NCI-H146 (cell line): Measurements from ENCODE around the gene HSPB6.
"Not testable (repeated sequence)": the region's sequence is repeated elsewhere in the genome, so short reads cannot be mapped to it uniquely, and the experiment has no call there.

Source experiments
- DNase-seq: peaks from one replicate; lab custom pipeline; 2025; lab: John Stamatoyannopoulos, UW

The HSPB6 gene

DNA sequence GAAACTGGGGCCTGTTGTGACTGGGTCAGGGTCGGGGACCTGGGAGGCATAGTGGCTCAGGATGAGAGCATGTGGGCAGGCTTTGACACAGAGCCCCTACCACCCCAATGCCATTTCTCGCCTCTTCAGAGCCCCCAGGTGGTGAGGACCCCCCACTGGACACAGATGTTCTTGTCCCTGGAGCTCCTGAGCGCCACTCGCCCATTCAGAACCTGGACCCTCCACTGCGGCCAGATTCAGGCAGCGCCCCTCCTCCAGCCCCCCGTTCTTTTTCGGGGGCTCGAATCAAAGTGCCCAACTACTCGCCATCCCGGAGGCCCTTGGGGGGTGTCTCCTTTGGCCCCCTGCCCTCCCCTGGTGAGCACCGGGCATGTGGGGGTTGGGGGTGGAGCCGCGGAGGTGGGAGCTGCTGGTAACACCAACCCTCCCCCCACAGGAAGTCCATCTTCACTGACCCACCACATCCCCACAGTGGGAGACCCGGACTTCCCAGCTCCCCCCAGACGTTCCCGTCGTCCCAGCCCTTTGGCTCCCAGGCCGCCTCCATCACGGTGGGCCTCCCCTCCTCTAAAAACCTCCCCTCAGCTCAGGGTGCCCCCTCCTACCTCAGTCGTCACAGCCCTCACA lies 24.9 kb downstream of the HSPB6 start:
- no peak for DNase-seq

DNA sequence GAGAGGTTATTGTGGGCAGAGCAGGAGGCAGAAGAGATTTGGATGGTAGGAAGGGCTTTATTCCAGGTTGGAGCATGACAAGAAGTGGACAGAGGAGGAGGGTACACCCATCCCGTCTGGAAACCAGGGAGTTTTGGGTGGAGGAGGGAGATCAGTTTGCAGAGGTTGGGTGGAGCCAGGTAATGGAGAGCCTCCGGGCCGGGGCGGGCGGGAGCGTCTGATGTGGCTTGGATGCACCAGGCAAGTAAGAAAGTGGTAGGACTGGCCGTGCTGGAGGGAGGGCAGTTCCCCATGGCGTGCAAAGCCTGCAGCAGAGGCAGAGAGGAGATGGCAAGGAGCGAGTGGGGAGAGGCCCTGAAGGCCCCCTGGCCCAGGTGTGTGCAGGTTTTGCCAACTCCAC lies 25.5 kb downstream of the HSPB6 start:
- DNase-seq, result no peak

DNA sequence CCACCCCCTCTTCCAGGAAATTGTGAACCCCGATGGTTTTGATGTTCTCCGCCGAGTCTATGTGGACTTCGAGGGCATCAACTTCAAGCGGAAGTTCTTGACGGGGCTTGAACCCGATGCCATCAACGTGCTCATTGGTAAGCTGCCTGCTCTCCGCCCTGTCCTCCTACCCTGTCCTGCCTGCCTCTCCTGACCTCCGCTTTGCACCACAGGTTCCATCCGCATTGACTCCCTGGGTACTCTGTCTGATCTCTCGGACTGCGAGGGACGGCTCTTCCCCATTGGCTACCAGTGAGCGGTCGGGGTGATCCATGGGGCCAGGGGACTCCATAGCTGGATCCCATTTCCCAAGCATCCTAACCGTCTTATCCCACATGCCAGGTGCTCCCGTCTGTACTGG lies 26.5 kb downstream of the HSPB6 start:
- no peak for DNase-seq

DNA sequence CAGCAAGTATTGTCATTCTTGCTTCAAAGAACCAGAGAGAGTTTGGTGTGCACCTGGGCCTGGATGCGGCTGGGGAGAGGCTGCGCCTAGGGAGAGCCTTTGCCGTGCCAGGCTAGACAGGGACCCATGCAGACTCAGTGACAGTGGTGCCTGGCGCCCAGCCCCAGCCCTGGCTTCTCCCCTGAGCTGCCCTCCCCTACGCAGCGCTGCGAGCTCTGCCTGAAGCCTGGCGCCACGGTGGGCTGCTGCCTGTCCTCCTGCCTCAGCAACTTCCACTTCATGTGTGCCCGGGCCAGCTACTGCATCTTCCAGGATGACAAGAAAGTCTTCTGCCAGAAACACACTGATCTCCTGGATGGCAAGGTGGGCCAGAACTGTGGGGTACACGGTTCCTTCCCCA lies 27.1 kb downstream of the HSPB6 start:
- DNase-seq, result no peak

DNA sequence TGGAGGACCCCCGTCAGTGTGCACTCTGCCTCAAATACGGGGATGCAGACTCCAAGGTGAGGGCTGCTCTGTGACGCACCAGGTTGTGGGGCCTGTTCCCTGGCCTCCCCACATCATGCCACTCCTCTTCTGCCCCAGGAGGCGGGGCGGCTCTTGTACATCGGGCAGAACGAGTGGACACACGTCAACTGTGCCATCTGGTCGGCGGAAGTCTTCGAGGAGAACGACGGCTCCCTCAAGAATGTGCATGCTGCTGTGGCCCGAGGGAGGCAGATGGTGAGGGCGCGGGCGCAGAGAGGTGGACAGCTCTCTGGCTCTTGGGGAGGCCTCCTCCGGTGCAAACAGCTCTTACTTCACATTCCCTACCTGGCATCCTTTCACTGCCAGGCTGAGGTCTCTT lies 27.8 kb downstream of the HSPB6 start:
- no peak for DNase-seq

DNA sequence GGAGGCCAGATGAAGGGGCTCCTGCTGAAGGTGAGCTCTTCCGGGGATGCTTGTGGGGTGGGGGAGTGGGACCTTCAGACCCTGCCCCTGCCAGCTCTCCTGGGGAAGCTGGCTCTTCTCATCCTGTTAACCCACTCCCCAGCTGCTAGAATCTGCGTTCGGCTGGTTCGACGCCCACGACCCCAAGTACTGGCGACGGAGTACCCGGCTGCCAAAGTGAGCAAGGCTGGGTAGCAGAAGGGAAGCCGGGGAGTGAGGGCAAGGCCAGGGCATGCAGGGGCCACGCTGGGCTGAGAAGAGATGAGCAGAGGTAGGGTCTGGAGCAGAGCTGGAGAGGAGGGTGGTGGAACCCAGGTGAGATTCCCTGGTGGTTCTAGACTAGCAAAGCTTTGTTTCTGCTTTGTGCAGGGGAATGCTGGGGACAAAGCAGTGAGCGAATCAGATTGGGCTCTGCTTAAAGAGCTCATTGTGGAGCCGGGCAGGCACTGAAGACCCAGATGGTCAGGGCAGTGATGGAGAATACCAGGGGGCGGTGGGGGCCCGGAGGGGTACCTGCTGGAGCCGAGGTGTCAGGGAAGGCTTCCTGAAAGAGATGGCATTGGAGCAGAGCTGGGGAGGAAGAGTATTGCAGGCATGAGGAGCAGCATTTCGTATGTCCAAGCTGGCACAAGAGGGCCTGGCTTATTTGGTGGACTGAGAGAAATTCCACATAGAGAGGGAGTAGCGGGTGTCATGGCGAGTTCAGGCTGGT lies 28.7 kb downstream of the HSPB6 start:
- DNase-seq, result no peak

DNA sequence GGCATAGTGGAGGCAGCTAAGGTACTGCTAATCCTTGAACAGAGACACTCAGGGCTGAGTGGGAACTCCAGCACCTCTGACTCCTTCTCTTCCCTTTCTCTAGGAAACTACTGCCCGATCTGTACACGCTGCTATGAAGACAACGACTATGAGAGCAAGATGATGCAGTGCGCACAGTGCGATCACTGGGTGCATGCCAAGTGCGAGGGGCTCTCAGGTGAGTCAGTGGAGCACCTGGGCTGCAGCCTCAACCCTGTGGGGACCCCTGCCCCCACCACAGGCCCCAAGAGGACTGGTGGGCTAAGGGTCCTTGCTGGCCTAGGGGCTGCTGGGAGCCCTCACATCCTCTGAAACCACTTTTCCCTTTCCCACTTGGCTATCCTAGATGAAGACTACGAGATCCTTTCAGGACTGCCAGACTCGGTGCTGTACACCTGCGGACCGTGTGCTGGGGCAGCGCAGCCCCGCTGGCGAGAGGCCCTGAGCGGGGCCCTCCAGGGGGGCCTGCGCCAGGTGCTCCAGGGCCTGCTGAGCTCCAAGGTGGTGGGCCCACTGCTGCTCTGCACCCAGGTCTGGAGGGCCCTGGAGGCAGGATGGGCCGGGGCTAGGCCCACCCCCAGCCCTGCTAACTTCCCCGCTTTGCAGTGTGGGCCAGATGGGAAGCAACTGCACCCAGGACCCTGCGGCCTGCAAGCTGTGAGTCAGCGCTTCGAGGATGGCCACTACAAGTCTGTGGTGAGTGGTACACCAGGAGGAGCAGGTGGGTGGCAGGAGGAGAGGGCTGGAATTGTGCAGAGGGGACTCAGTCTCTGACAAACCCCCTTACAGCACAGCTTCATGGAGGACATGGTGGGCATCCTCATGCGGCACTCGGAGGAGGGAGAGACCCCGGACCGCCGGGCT lies 29.5 kb downstream of the HSPB6 start:
- DNase-seq, result no peak

DNA sequence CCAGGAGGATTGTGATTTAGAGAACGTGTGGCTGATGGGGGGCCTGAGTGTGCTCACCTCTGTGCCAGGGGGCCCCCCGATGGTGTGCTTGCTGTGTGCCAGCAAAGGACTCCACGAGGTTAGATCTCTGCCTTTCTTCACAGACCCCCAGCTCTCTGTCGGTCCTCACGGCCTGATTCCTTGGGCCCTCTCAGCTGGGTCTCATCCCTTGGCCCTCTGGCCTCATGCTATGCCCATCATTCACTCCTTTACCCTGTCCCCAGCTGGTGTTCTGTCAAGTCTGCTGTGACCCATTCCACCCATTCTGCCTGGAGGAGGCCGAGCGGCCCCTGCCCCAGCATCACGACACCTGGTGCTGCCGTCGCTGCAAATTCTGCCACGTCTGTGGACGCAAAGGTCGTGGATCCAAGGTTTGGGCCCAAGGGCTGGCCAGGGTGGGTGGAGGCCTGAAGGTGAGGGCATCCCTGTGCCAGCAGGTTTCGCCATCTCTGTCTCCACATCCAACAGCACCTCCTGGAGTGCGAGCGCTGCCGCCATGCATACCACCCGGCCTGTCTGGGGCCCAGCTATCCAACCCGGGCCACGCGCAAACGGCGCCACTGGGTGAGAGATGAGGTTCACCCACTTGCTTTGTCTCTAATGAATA lies 31.5 kb downstream of the HSPB6 start:
- DNase-seq, result no peak

DNA sequence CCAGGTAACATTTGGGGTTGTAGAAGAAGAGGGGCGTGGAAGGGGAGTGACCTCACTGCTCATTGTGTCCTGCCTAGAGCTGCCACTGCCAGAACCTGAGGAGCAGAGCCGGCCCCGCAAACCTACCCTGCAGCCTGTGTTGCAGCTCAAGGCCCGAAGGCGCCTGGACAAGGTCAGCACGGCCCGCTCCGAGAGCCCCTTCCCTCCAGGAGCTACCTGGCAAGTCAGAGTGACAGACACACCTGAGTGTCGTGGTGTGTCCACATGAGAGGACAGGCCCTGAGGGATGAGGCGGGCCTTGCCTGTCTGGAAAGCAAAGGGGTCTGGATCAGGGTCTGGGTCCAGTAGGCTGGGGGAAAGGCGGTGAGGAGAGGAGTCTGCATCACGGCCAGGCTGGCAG lies 32.3 kb downstream of the HSPB6 start:
- DNase-seq, result no peak

DNA sequence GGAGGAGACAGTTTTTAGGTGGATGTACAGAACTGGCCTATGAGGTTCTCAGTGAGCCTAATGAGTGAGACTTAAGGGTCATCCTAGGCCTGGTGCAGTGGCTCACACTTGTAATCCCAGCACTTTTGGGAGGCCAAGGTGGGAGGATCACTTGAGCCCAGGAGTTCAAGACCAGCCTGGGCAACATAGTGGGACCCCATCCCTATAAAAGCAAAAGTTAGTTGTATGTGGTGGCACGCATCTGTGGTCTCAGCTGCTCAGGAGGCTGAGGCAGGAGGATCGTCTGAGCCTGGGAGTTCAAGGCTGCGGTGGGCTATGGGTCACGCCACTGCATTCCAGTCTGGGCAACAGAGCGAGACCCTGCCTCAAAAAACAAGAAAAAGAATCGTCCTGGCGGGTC lies 32.7 kb downstream of the HSPB6 start:
- DNase-seq, result not testable (repeated sequence)

DNA sequence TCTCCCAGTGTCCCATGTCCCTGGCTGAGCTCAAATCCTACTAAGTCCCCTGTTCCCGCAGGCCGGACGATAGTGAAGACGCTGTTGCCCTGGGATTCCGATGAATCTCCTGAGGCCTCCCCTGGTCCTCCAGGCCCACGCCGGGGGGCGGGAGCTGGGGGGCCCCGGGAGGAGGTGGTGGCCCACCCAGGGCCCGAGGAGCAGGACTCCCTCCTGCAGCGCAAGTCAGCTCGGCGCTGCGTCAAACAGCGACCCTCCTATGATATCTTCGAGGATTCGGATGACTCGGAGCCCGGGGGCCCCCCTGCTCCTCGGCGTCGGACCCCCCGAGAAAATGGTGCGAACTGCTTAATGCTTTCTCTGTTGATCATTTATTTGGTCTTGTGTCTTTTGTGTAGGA lies 33.2 kb downstream of the HSPB6 start:
- DNase-seq, result no peak

DNA sequence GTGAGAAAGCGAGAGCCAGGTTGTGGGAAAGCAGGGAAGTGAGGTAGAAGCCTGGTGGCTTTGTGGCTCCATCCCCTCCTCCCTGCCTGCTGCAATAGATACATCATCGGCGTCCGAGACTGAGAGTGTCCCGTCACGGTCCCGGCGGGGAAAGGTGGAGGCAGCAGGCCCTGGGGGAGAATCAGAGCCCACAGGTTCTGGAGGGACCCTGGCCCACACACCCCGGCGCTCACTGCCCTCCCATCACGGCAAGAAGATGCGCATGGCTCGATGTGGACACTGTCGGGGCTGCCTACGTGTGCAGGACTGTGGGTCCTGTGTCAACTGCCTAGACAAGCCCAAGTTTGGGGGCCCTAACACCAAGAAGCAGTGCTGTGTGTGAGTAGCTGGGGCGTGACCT lies 33.9 kb downstream of the HSPB6 start:
- no peak for DNase-seq

DNA sequence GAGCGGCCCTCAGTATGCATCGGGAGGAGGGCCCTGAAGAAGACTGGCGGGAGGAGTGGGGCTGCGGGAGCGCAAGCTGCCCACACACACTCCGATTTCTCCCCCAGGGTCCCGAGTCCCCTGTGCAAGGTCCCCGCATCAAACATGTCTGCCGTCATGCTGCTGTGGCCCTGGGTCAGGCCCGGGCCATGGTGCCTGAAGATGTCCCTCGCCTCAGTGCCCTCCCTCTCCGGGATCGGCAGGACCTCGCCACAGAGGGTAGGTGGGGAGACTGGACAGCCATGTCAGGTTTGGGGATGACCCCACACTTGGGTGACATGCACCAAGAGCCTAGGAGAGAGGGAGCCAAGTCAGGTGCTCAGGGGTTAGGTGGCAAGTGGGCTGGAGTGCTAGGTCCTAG lies 34.4 kb downstream of the HSPB6 start:
- DNase-seq, result no peak

DNA sequence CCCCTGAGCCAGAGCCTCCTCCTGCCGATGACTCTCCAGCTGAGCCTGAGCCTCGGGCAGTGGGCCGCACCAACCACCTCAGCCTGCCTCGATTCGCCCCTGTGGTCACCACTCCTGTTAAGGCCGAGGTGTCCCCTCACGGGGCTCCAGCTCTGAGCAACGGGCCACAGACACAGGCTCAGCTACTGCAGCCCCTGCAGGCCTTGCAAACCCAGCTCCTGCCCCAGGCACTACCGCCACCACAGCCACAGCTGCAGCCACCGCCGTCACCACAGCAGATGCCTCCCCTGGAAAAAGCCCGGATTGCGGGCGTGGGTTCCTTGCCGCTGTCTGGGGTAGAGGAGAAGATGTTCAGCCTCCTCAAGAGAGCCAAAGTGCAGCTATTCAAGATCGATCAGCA lies 35.5 kb downstream of the HSPB6 start:
- DNase-seq, result no peak

DNA sequence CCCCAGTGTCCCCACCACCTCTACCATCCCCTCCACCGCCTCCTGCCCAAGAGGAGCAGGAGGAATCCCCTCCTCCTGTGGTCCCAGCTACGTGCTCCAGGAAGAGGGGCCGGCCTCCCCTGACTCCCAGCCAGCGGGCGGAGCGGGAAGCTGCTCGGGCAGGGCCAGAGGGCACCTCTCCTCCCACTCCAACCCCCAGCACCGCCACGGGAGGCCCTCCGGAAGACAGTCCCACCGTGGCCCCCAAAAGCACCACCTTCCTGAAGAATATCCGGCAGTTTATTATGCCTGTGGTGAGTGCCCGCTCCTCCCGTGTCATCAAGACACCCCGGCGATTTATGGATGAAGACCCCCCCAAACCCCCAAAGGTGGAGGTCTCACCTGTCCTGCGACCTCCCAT lies 36.2 kb downstream of the HSPB6 start:
- no peak for DNase-seq

DNA sequence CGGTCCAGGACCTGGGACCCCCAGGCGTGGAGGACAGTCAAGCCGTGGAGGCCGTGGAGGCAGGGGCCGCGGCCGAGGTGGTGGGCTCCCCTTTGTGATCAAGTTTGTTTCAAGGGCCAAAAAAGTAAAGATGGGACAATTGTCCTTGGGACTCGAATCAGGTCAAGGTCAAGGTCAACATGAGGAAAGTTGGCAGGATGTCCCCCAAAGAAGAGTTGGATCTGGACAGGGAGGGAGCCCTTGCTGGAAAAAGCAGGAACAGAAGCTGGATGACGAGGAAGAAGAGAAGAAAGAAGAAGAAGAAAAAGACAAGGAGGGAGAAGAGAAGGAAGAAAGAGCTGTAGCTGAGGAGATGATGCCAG lies 36.7 kb downstream of the HSPB6 start:
- DNase-seq, result no peak

DNA sequence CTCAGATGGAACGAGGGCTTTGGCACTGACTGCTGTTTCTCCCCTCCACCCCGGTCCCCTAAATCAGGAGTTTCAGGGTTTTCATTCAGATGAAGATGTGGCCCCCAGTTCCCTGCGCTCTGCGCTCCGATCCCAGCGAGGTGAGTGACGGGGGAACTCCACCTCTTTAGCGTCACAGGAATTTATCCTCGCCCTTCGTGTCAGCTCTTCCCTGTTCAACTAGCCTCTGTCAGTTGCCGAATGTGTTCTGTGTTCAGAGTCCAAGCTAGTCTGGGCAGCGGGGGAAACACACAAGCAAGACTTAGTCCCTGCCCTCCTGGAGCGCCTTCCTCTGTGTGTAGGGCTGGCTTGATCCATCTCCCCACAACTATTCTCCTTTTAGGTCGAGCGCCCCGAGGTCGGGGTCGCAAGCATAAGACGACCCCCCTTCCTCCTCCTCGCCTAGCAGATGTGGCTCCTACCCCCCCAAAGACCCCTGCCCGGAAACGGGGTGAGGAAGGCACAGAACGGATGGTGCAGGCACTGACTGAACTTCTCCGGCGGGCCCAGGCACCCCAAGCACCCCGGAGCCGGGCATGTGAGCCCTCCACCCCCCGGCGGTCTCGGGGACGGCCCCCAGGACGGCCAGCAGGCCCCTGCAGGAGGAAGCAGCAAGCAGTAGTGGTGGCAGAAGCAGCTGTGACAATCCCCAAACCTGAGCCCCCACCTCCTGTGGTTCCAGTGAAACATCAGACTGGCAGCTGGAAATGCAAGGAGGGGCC lies 37.2 kb downstream of the HSPB6 start:
- DNase-seq, result no peak

DNA sequence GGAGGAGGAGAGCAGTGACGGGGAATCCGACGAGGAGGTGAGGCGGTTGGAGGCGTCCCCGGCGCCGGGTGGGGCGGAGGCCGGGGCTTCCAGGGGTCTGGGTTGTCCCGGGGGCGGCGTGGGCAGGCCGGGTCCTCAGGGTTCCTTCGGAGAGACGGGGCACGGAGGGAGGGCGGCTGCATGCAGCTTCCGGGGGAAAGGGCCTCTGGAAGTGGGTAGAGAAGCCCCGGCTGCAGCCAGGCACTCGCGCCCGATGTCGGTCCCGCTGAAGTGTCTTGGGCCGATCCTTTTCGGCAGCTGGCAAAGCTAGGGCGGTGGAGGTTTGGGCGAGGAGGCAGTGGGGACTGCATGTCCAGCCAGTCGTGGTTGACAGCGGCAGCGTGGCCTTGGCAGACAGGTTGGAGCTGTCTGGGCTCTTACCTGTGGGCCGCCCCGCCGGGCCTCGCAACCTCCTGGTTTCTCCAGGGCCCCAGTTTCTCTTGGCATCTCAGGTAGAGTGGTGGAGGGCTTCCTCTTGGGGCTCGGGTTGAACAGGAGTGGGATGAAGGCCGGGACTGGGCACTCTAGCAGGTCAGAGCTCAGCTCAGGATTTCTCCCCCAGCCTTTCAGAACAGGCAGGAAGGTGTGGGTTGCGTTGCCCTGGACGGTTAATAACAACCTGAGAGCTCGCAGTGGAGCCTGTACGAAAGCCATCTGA lies 38.3 kb downstream of the HSPB6 start:
- DNase-seq, result peak; percentile 46

DNA sequence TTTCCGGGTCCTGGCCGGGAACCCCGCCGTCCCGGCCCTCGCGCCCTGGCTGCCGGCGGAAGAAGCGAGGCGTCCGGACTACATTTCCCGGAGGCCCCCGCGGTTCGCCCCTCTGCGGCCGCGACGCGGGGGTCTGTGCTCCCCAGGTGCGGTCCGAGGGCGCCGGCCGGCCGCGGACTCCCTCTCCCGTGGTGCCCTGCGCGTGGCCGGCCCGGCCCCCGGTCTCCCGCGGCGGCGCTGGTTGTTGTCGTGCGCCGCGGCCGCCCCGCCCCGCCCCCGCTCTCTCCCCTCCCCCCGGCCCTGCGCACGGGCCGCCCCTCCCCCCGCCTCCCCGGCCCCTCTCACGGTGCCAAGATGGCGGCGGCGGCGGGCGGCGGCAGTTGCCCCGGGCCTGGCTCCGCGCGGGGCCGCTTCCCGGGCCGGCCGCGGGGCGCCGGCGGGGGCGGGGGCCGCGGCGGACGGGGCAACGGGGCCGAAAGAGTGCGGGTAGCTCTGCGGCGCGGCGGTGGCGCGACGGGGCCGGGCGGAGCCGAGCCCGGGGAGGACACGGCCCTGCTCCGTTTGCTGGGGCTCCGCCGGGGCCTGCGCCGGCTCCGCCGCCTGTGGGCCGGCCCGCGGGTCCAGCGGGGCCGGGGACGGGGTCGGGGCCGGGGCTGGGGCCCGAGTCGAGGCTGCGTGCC lies 39.0 kb downstream of the HSPB6 start, which contains the start of gene KMT2B:
KMT2B (plus strand) TSS at position 339 of the 680 bp plus-strand sequence; CDS start at position 355, 16 bp downstream.
- no peak for DNase-seq
